HL-60/S4 (cell line): ENCODE measurements around the gene MAP2K5.
"Not testable (repeated sequence)": the region's sequence is repeated elsewhere in the genome, so short reads cannot be mapped to it uniquely, and the experiment has no call there.

Experiments used
- in situ Hi-C: fragments of 300-500 bp; cut with MboI; formaldehyde crosslinking; loops from 2 replicates; pipeline ENCODE4 v1.14.3; 2022; ENCODE audit warnings: low sequenced_read_pairs

MAP2K5 gene

DNA sequence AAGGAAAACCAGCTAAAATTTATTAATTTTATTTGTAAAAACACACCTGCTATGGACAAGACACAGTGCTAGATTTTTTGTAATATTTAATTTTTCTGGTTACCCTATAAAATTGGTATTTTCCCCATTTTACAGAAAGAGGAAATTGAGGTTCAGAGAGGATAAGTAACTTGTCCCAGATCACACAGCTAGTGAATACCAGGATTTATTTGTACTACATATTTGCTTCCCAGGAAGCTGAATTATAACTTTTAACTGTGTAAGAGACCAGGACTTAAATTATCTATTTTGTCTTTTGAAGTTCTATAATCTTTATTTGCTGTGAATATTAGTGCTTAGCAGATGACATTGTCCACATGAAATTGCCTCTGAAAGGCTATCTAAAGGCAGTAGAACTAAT is 49.7 kb downstream of the MAP2K5 start:
- in situ Hi-C loops: no loop called here

DNA sequence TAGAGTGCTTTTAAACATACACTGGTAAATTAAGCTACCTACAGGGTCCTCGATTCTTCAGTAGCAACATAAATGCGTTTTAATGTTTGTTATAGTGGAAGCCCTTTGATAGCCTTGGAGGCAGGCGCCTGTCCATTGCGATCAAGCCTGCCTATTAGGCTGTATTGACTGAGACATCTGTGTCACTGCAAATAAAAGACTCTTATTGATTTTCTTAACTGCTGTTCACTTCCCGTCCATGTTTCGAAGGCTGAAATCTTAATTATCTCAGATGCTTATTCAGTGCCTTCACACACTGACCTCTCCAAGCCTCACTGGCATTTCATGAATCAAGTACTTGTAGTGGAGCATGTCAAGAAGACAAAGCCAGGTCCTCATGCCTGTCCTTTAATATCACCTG is 51.1 kb downstream of the MAP2K5 start:
- in situ Hi-C loops: no loop called here

DNA sequence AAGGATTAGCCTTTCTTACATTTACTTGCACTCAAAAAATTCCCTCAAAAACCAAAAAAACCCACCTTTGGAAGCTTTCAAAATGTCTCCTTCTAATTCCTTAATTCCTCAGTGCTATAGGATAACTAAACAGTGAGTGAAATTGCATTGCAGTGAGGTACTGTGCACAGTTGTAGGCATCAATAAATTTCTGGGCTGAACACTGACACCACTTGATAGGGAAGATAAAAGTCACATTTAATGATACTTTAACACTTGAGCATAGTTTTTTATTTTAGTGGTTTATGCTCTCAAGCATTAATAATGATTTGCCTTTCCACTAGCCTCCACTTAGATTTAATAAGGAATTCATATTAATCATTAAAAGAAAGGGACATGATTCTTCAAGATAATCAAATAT is 52.3 kb downstream of the MAP2K5 start:
- in situ Hi-C loops: no loop called here

GRCh38 chr15:67595572-67595971 is 53.1 kb downstream of the MAP2K5 start:
- in situ Hi-C loops: no loop called here

DNA sequence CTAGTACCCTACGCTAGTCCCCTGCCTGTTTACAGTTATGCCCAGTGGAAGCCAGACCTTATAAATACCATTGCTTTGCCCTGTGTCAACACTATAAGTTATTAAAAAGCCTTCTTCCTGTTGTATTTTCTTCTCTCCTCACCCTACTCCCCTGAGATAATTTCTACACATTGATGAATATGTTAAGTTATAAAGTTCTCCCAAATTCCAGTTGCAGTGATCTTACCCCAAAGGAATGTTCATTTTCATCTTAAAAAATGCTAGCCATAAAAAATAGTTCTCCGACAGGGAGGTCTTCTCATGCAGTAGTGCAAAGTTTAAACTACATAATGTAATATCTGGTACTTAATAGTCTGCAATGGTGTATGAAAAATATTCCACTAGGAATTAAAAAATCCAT is 58.6 kb downstream of the MAP2K5 start:
- in situ Hi-C loops: no loop called here

DNA sequence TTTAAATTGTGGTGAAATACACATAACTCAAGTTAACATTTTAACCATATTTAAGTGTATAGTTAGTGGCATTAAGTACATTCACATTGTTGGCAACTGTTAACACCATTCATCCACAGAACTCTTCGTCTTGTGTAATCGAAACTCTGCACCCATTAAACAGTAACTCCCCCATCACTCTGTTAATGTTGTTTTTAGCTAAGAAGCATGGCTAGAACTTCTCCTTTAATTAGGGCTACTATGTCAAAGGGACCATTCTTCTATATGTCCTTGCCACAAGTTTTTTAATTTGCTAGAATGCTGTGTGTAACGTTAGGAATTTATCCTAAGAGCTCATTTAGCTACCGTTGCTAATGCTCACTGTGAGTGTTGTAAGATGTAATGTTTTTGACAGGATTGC is 60.6 kb downstream of the MAP2K5 start:
- in situ Hi-C loops: no loop called here

- in situ Hi-C loops: no loop called here
Measured at GRCh38 chr15:67605871-67606270, 63.4 kb downstream of the MAP2K5 start.

- in situ Hi-C loops: no loop called here
Measured at GRCh38 chr15:67606742-67607141, 64.2 kb downstream of the MAP2K5 start.

DNA sequence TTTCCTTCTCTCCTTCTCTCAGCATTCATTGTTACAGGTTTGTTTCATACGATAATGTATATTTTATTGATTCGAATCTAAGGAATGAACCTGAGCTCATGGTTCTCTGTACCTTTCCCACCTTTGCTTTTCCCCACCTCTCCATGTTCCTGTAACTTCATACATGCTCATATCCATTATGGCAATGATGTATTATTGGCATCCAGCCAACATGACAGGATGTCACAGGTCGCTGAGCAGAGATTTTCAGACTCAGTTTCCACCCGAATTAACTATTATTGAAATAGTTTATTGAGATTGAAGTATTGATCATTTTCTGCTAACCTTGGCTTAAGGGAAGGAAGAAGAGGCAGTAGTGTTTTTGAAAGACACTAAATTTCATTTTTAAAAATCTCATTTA is 64.8 kb downstream of the MAP2K5 start:
- in situ Hi-C loops: no loop called here

- in situ Hi-C loops: no loop called here
Measured at GRCh38 chr15:67607959-67608637, 65.6 kb downstream of the MAP2K5 start.

- in situ Hi-C loops: no loop called here
Measured at GRCh38 chr15:67608638-67608959, 66.1 kb downstream of the MAP2K5 start.

GRCh38 chr15:67611370-67612369 is 69.2 kb downstream of the MAP2K5 start:
- in situ Hi-C loops: no loop called here

DNA sequence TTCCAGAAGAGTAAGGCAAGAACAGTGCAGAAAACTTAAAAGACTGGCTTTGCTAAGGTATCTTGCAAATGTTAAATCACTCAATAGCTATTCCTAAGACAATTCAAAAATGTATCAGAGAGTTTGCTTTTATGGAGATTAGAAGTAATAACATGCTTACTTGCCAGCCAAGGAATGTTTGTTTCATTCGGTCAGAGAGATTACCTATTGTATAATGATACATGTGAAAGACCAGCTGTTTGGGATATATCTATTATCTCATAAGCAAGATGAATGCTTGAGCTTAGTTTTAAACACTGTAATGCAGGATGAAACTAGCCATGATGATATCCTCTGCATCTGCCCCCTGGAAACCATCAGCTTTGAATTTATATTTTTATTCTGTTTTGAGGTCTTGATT is 70.7 kb downstream of the MAP2K5 start:
- in situ Hi-C loops: no loop called here

- in situ Hi-C loops: no loop called here
Measured at GRCh38 chr15:67613708-67614107, 71.2 kb downstream of the MAP2K5 start.

- in situ Hi-C loops: not testable (repeated sequence)
Measured at GRCh38 chr15:67615131-67615534, 72.6 kb downstream of the MAP2K5 start.

GRCh38 chr15:67618297-67618696 is 75.8 kb downstream of the MAP2K5 start:
- in situ Hi-C loops: no loop called here

- in situ Hi-C loops: no loop called here
Measured at GRCh38 chr15:67622110-67622509, 79.6 kb downstream of the MAP2K5 start.

DNA sequence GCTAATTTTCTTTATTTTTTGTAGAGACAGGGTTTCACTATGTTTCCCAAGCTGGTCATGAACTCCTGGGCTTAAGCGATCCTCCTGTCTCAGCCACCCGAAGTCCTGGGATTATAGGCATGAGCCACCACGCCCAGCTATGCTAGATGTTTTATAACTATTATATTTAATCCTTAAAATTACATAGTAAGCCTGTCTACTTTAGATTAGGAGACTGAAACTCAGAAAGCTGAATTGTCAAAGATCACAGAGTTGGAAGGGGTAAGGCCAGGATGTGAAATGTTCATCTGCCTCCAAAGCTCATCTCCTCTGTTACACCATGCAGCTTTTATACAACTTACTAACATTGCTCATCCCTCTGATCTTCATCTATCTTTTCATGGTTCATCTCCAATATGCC is 89.8 kb downstream of the MAP2K5 start:
- in situ Hi-C loops: no loop called here

GRCh38 chr15:67635950-67636349 is 93.4 kb downstream of the MAP2K5 start:
- in situ Hi-C loops: not testable (repeated sequence)

DNA sequence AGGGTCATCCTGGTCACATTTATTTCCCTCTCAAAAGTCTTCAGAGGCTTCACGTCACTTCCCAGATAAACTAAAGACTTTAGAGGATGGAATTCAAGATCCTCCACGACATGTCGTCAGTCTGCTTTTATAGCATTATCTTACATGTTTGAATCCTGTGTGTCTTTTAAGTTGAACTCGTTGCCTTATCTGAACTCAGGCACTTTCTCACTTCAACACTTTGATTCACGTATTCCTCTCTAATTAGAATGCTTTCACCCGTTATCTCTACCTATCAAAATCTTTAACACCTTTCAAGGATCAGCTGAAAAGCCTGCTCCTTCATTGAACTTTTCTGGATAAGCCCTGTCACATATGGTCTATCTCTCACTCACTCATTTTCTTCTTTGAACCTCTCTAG is 97.1 kb downstream of the MAP2K5 start:
- in situ Hi-C loops: no loop called here

GRCh38 chr15:67641453-67641852 is 99.0 kb downstream of the MAP2K5 start:
- in situ Hi-C loops: no loop called here

- in situ Hi-C loops: no loop called here
Measured at GRCh38 chr15:67646847-67647246, 104.3 kb downstream of the MAP2K5 start.
